ENCODE results near the gene CADPS. TPM values are rescaled to one million over a fixed set of nuclear protein-coding genes. Genes with fewer than 3 reads are reported as not detected.

CADPS gene
- polyA plus RNA-seq, 1 donor (not counting 4 experiments of a cell fraction or from before 2014, with no cell fraction given), result not detected

DNA sequence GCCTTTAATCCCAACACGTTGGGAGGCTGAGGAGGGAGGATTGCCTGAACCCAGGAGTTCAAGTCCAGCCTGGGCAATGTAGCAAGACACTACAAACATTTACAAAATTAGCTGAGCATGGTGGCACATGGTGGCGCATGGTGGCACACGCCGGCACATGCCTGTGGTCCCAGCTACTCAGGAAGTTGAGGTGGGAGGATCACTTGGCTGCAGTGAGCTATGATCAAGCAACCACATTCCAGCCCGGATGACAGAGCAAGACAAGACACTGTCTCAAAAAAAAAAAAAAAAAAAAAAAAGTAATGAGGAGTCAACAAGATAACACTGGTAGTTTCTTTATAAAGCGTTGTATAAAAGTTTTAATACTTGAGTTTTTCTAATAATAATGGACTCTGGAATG lies 511.9 kb downstream of the CADPS start:
- peaks cover 26% of the 10 kb centered on the region for H3K27me3 ChIP-seq (ENCODE audit: control insufficient read depth, extremely low read depth, insufficient read depth, low read length)
- peak; percentile 28 for DNase-seq (ENCODE audit: low read depth, low spot score)
- no peak overlapping the region for H3K4me2 ChIP-seq (ENCODE audit: control insufficient read depth, extremely low read depth, insufficient read depth, low read depth, low read length)

DNA sequence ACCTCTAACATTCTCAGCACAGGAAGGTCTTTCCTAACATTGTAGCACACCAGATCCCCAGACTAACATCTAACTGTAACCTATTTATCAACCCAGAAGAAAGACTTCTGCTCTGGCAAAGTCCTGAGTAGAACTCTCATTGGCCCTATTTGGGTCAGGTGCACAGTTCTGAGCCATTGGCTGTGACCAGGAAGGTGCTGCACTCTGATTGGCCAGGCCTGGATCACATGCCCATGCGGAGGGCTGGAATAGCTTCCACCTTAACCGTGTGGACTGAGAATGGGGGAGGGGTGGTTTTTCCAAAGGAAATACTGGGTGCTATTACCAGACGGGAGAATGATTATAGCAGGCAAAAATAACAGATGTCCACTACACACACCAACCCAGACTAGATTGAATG lies 513.4 kb downstream of the CADPS start:
- Histone ChIP-seq H3K4me1 (ENCODE audit: control insufficient read depth, extremely low read depth, insufficient read depth, low read length) (peaks cover 5% of the 10 kb centered on the region), H3K36me3 (ENCODE audit: control insufficient read depth in 2 of 2, extremely low read depth in 1 of 2, insufficient read depth in 2 of 2, low read length in 2 of 2) (no peaks in the 10 kb centered on the region), H3K9me3 (ENCODE audit: control insufficient read depth, low read depth, low read length) (no peaks in the 10 kb centered on the region), H3K79me2 (ENCODE audit: control insufficient read depth, insufficient read depth, low read length) (no peaks in the 10 kb centered on the region), H3K4me3 (ENCODE audit: control insufficient read depth in 2 of 3, extremely low read depth in 1 of 3, insufficient read depth in 2 of 3, low read depth in 1 of 3, low read length in 3 of 3) (no peak overlapping the region), H3K27me3 (ENCODE audit: control insufficient read depth, extremely low read depth, insufficient read depth, low read length) (peaks cover 11% of the 10 kb centered on the region), H3K9me1 (ENCODE audit: control insufficient read depth, extremely low read depth, insufficient read depth, low read length) (no peaks in the 10 kb centered on the region), H3K9ac (ENCODE audit: control insufficient read depth, extremely low read depth, insufficient read depth, low read length) (no peak overlapping the region), H3K4me2 (ENCODE audit: control insufficient read depth, extremely low read depth, insufficient read depth, low read depth, low read length) (no peak overlapping the region), H2AFZ (ENCODE audit: control insufficient read depth, low read length) (no peak overlapping the region), H3K27ac (ENCODE audit: control insufficient read depth, insufficient read depth, low read length) (no peak overlapping the region), H4K20me1 (ENCODE audit: control insufficient read depth, extremely low read depth, insufficient read depth, low read length) (no peaks in the 10 kb centered on the region)
- dilution Hi-C loops (cut with MboI; ENCODE audit: extremely low pct_ligation_motif_present, low sequenced_read_pairs), result no loop called here
- TF ChIP-seq EZH2 (IDR thresholded peaks at IDR 0.05; ENCODE audit: low read length), result no peak
- TF ChIP-seq, protein P1, sequence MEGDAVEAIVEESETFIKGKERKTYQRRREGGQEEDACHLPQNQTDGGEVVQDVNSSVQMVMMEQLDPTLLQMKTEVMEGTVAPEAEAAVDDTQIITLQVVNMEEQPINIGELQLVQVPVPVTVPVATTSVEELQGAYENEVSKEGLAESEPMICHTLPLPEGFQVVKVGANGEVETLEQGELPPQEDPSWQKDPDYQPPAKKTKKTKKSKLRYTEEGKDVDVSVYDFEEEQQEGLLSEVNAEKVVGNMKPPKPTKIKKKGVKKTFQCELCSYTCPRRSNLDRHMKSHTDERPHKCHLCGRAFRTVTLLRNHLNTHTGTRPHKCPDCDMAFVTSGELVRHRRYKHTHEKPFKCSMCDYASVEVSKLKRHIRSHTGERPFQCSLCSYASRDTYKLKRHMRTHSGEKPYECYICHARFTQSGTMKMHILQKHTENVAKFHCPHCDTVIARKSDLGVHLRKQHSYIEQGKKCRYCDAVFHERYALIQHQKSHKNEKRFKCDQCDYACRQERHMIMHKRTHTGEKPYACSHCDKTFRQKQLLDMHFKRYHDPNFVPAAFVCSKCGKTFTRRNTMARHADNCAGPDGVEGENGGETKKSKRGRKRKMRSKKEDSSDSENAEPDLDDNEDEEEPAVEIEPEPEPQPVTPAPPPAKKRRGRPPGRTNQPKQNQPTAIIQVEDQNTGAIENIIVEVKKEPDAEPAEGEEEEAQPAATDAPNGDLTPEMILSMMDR (optimal IDR thresholded peaks at IDR 0.05 in 1 of 3, IDR thresholded peaks at IDR 0.05 in 1 of 3, conservative IDR thresholded peaks at IDR 0.05 in 1 of 3; ENCODE audit: extremely low read depth in 1 of 3, insufficient read depth in 2 of 3, low read length in 3 of 3), result no peak
- no peak for FAIRE-seq
- DNase-seq (ENCODE audit: low read depth, low spot score), result no peak

More for the DNA sequence above, 511.9 kb downstream of the CADPS start:
- TF ChIP-seq, protein P1 (optimal IDR thresholded peaks at IDR 0.05 in 1 of 3, IDR thresholded peaks at IDR 0.05 in 1 of 3, conservative IDR thresholded peaks at IDR 0.05 in 1 of 3; ENCODE audit: extremely low read depth in 1 of 3, insufficient read depth in 2 of 3, low read length in 3 of 3), result no peak
- TF ChIP-seq EZH2 (IDR thresholded peaks at IDR 0.05; ENCODE audit: low read length), result no peak
- Histone ChIP-seq H3K36me3 (ENCODE audit: control insufficient read depth in 2 of 2, extremely low read depth in 1 of 2, insufficient read depth in 2 of 2, low read length in 2 of 2) (no peaks in the 10 kb centered on the region), H3K9me1 (ENCODE audit: control insufficient read depth, extremely low read depth, insufficient read depth, low read length) (no peaks in the 10 kb centered on the region), H4K20me1 (ENCODE audit: control insufficient read depth, extremely low read depth, insufficient read depth, low read length) (no peaks in the 10 kb centered on the region), H3K9me3 (ENCODE audit: control insufficient read depth, low read depth, low read length) (no peaks in the 10 kb centered on the region), H3K4me1 (ENCODE audit: control insufficient read depth, extremely low read depth, insufficient read depth, low read length) (peaks cover 5% of the 10 kb centered on the region), H3K79me2 (ENCODE audit: control insufficient read depth, insufficient read depth, low read length) (no peaks in the 10 kb centered on the region), H2AFZ (ENCODE audit: control insufficient read depth, low read length) (no peak overlapping the region), H3K27ac (ENCODE audit: control insufficient read depth, insufficient read depth, low read length) (no peak overlapping the region), H3K9ac (ENCODE audit: control insufficient read depth, extremely low read depth, insufficient read depth, low read length) (no peak overlapping the region), H3K4me3 (ENCODE audit: control insufficient read depth in 2 of 3, extremely low read depth in 1 of 3, insufficient read depth in 2 of 3, low read depth in 1 of 3, low read length in 3 of 3) (no peak overlapping the region)
- dilution Hi-C loops (cut with MboI; ENCODE audit: extremely low pct_ligation_motif_present, low sequenced_read_pairs), result no loop called here
- peak; percentile 36 for FAIRE-seq
